ENCODE results near the gene ATP1B1.
A peak's percentile ranks its signal among the peaks of the same experiment; 100 is the strongest.
"Not testable (repeated sequence)": the region's sequence is repeated elsewhere in the genome, so short reads cannot be mapped to it uniquely, and the experiment has no call there.

Gene ATP1B1

GRCh38 chr1:169115891-169116585 is 9.5 kb downstream of the ATP1B1 start:
- peak; percentile 55 for DNase-seq (ENCODE audit: low read depth)

GRCh38 chr1:169117014-169117413 is 10.5 kb downstream of the ATP1B1 start:
- DNase-seq (ENCODE audit: low read depth): no peak

DNA sequence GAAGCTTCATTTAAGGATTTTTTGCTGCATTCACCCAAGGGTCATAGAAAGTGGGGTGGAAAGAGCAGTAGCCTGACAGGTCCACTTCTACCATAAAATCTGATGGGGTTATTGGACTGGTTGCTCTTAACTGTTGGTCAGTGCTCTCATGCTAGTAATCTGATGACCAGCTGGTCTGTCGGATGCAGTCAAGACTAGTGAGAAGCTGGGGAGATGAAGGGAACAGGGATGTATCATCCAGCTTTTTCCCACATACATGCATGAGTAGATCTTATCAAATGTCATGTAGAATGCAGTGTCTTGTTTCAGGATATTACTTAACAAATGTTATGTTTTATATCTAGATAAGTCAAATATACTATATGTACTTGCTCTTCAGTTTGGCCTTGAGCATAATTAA is 11.1 kb downstream of the ATP1B1 start:
- peak; percentile 51 for DNase-seq (ENCODE audit: low read depth)

- DNase-seq (ENCODE audit: low read depth): peak; percentile 42
These were observed 11.7 kb downstream of the ATP1B1 start for GRCh38 chr1:169118227-169118626.

DNA sequence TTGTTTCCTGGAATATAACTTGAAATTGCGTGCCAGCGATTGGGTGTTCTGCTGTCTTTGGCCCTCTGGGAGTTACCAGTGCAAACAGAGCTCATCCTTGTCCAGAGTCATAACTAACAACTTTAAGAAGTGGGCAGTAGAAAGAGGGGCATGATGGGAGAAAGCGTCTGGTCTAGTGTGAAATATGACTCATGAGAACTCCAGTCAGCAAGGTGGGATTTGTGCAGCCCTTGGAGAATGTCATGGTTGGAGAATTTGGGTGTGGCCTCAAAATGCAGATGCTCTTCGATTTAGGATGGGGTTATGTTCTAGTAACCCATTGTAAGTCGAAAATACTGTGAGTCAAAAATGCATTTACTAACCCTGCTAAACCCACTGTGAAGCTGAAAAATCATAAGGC is 12.9 kb downstream of the ATP1B1 start:
- DNase-seq (ENCODE audit: low read depth): peak; percentile 66

- peak; percentile 66 for DNase-seq (ENCODE audit: low read depth)
These were observed 13.6 kb downstream of the ATP1B1 start for GRCh38 chr1:169120066-169120465.

DNA sequence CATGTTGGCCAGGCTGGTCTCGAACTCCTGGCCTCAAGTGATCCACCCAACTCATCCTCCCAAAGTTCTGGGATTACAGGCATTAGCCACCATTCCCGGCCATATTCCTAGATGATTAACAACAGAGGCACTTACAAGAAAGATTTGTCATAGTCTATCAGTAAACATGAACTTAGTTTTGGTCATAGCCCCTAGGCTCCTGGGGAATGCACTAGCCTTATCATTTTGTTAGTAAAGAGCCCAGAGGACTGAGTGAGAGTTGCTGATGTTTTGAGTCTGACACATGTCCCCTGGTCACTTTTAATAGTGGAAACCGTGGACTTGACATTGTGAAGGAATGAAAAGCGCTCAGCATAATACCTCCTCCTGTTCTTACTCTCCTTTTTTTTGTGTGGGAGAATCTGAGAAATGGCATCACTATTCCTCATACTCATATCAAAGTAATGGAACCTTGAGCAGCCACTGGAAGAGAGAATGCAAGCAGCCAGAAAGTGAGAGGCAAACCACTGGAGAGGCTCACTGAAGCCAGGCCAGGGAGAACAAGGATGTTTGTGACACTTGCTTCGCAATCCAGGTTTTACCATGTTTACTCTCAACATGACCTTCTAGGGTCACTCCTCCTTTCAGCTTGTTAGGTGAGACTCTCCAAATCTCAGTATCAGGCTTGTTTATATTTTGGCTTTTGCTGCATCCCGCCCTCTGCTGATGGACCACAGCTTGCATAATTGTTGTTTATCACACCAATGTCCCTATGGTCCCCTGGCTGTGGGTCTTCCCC is 14.8 kb downstream of the ATP1B1 start:
- DNase-seq (ENCODE audit: low read depth): no peak

GRCh38 chr1:169122976-169123375 is 16.5 kb downstream of the ATP1B1 start:
- no peak for DNase-seq (ENCODE audit: low read depth)

GRCh38 chr1:169124459-169124858 is 18.0 kb downstream of the ATP1B1 start:
- DNase-seq (ENCODE audit: low read depth): peak; percentile 59

DNA sequence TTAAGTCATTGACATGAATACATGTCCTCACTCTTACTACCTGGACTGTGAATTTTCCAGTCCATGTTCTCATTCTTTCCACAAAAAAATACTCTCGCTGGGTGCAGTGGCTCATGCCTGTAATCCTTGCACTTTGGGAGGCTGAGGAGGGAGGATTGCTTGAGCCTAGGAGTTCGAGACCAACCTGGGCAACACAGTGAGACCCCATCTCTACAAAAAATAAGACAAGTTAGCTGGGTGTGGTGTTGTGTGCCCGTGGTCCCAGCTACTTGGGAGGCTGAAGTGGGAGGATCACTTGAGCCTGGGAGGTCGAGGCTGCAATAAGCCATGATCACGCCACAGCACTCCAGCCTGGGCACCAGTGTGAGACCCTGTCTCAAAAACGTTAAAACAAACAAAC is 19.1 kb downstream of the ATP1B1 start:
- DNase-seq (ENCODE audit: low read depth): not testable (repeated sequence)

DNA sequence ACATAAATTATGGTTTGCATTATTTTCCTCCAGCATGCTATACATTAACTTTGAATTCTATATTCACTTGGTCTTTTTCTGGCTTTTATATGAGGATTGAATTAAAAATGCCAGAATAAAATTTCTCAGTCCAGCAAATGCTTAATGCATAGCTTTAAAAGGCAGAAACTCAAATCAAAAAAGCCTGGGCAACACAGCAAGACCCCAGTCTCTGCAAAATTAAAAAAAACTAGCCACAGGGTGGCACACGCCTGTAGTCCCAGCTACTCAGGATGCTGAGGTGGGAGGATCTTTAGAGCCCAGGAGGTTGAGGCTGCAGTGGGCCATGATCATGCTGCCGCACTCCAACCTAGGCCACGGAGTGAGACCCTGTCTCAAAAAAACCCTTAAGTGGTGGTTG is 19.8 kb downstream of the ATP1B1 start:
- no peak for DNase-seq (ENCODE audit: low read depth)

DNA sequence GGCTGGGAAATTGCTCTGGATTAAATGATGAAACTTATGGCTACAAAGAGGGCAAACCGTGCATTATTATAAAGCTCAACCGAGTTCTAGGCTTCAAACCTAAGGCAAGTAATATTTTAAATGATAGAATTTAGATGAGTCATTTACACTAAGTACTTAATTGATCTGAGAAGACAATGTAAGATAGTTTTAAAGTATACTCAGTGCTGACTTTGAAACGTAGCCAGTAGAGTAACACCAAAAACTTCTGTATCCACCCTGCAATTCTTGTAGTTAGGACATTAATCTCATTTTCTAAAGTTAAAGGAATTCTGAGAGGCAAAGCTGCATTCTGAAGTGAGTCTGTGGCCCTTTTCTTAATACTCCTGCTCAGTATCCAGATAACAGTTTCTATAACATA is 20.8 kb downstream of the ATP1B1 start:
- DNase-seq (ENCODE audit: low read depth): no peak

GRCh38 chr1:169128562-169128961 is 22.1 kb downstream of the ATP1B1 start:
- no peak for DNase-seq (ENCODE audit: low read depth)

- DNase-seq (ENCODE audit: low read depth): no peak
These were observed 22.8 kb downstream of the ATP1B1 start for GRCh38 chr1:169129109-169129784.

- DNase-seq (ENCODE audit: low read depth): no peak
These were observed 24.2 kb downstream of the ATP1B1 start for GRCh38 chr1:169130683-169131082.

GRCh38 chr1:169132512-169133227 is 26.2 kb downstream of the ATP1B1 start:
- no peak for DNase-seq (ENCODE audit: low read depth)

- DNase-seq (ENCODE audit: low read depth): no peak
These were observed 26.7 kb downstream of the ATP1B1 start for GRCh38 chr1:169133228-169133576.

GRCh38 chr1:169133801-169134502 is 27.5 kb downstream of the ATP1B1 start:
- DNase-seq (ENCODE audit: low read depth): peak; percentile 28

DNA sequence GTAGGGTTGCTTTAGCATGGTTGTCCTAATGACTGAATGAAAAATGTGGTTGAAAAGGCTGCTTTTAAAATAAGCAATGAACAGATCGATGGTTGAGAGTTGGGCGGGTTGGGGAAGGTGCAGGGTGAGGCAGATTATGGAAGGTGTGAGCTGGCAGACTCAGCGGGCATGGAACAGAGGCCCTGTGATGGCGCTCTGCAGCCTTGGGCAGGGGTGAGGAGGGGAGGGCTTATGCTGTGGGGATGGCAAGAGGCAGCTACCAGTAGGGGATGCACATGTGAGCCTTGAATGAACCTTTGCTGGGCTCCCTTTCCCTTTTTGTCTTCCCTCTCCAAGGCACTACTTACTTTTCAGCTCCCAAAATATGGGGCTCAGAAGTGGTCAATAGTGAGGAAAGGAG is 30.9 kb downstream of the ATP1B1 start:
- no peak for DNase-seq (ENCODE audit: low read depth)

- no peak for DNase-seq (ENCODE audit: low read depth)
These were observed 32.6 kb downstream of the ATP1B1 start for GRCh38 chr1:169138866-169139670.

DNA sequence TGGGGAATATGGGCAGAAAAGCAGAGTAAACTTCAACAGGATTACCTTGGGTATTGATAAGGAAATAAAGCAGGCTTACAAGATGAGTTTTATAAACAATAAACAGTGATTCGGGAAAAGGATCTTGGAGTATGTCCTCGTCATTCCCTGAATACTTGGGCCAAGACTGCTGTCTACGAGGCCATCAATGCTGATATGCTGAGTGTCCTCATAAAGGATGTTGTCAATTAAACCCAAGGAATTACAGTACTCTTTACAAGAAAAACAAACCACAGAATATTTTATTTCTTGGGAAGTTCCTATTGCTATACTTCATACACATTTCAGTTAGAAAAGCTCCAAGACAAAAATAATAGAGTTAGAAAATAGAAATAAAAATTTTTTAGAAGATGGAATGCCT is 34.9 kb downstream of the ATP1B1 start:
- no peak for DNase-seq (ENCODE audit: low read depth)

All from amniotic epithelial cell (primary cell).